NCI-H1694 treated with DMSO at 0.1 percent for 48 hours (cell line): ENCODE data around the gene PATL2.
"Not testable (repeated sequence)": the region's sequence is repeated elsewhere in the genome, so short reads cannot be mapped to it uniquely, and the experiment has no call there.

ENCODE experiments used
- DNase-seq: peaks from one replicate; lab custom pipeline; 2025; lab: John Stamatoyannopoulos, UW

Gene PATL2

DNA sequence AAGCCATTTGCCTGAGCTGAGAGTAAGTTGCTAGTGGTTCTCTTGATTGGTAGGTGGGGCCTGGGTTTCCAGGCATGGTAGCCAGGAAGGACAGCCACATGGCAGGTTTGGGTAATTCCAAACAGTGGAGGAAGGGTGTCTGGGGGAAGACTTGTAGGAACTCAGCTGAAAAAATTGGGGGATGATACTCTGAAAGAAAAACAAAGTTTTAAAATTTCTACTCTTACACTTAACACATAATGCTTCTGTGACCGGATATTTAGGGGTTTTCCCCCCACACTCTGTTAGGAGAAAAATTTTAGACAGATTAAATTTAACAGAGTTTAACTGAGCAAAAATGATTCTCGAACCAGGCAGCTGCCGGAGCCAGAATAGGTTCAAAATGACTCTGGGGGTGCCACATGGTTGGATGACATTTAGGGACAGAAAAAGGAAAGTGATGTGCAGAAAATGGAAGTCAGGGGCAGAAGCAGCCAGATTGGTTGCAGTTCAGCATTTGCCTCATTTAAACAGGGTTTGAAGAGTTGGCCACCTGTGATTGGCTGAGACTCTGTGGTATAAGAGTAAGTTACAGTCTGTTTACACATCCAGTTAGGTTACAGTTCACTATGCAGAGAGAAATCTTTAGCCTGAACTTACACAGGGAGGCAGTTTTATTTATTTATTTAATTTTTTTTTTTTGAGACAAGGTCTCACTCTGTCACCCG is 8.3 kb upstream of the PATL2 start:
- no peak for DNase-seq

DNA sequence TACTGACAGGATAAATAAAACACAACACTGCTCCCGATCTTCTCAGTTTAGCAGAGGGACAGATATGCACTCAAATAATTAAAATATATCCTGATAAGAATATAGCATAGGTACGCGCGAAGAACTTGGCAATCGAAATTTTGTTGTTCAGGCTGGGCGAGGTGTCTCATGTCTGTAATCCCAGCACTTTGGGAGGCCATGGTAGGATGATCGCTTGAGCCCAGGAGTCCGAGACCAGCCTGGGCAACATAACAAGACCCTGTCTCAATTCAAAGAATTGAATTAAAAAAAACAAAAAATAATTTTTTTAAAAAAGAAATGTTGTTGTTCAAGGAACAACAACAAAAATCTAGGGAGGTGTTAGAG is 7.8 kb upstream of the PATL2 start:
- DNase-seq = no peak

DNA sequence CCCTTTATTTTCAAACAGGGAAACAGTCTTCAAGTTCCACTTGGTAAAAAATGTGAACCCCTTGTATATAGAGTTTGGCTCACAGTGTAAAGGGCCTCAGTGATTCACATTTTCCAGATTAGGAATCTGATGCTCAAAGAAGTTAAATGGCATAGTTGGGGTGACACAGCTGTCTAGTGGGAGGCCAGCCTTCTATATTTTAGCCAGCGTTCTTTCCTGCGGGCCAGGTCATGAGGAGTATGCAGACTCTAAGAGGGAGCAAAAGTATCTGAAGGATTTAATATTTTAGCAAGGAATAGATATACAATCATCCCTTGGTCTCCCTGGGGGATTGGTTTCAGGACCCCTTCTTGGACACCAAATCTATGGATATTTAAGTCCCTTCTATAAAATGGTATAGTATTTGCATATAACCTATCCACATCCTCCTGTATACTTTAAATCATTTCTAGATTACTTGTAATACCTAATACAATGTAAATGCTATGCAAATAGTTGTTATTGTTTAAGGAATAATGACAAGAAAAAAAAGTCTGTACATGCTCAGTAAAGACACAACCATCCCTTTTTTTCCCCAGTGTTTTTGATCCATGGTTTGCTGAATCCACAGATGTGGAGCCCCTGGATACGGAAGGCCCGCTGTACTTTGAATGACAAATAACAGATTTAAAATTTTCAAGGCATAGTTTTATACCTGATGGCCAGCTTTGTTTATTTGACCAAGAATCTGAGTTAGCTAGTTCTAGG is 7.2 kb upstream of the PATL2 start:
- DNase-seq = no peak

DNA sequence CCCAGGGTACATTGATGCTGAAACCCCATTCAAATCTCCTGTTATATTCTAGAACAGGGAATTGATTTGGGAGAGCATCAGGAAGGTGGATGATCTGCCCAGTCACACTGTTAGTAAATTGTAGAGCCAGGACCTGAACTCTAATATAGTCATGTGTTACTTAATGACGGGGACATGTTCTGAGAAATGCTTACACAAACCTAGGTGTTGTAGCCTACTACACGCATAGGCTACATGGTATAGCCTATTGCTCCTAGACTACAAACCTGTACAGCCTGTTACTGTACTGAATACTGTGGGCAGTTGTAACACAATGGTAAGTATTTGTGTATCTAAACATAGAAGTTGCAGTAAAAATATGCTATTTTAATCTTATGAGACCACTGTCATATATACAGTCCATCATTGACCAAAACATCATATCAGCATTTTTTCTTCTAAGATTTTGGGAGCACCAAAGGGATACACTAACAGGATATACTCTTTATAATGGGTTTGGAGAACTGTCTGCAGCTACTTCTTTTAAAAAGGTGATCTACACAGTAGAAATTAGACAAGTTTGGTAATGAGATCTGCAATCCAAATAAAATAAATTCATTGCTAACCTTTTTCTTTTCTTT is 6.0 kb upstream of the PATL2 start:
- no peak for DNase-seq

DNA sequence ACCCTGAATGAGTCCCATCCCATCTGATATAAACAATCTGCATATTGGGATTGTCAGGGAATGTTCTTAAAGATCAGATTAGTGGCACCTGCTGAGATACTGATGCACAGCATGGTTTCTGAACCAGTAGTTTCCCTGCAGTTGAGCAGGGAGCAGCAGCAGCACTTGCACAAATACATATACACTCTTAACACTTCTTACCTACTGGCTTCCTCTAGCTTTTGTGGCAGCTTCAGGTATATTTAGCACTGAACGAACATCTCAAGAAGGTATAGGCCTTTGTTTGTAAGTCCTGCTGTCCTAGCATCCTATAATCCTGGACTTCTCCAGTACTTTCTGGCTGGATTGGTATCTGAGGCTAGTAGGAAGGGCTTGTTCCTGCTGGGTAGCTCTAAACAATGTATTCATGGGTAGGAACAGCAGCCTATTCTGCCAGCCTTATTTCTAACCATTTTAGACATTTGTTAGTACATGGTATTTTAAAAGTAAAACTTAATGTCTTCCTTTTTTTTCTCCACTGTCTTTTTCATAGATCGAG is 4.7 kb upstream of the PATL2 start:
- DNase-seq = no peak

DNA sequence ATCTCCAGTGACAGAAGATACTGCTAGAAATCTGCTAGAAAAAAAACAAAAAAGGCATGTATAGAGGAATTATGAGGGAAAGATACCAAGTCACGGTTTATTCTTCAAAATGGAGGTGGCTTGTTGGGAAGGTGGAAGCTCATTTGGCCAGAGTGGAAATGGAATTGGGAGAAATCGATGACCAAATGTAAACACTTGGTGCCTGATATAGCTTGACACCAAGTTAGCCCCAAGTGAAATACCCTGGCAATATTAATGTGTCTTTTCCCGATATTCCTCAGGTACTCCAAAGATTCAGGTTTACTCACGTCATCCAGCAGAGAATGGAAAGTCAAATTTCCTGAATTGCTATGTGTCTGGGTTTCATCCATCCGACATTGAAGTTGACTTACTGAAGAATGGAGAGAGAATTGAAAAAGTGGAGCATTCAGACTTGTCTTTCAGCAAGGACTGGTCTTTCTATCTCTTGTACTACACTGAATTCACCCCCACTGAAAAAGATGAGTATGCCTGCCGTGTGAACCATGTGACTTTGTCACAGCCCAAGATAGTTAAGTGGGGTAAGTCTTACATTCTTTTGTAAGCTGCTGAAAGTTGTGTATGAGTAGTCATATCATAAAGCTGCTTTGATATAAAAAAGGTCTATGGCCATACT is 4.1 kb upstream of the PATL2 start:
- no peak for DNase-seq

DNA sequence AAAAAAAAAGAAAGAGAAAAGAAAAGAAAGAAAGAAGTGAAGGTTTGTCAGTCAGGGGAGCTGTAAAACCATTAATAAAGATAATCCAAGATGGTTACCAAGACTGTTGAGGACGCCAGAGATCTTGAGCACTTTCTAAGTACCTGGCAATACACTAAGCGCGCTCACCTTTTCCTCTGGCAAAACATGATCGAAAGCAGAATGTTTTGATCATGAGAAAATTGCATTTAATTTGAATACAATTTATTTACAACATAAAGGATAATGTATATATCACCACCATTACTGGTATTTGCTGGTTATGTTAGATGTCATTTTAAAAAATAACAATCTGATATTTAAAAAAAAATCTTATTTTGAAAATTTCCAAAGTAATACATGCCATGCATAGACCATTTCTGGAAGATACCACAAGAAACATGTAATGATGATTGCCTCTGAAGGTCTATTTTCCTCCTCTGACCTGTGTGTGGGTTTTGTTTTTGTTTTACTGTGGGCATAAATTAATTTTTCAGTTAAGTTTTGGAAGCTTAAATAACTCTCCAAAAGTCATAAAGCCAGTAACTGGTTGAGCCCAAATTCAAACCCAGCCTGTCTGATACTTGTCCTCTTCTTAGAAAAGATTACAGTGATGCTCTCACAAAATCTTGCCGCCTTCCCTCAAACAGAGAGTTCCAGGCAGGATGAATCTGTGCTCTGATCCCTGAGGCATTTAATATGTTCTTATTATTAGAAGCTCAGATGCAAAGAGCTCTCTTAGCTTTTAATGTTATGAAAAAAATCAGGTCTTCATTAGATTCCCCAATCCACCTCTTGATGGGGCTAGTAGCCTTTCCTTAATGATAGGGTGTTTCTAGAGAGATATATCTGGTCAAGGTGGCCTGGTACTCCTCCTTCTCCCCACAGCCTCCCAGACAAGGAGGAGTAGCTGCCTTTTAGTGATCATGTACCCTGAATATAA is 2.2 kb upstream of the PATL2 start:
- DNase-seq = peak; percentile 42

DNA sequence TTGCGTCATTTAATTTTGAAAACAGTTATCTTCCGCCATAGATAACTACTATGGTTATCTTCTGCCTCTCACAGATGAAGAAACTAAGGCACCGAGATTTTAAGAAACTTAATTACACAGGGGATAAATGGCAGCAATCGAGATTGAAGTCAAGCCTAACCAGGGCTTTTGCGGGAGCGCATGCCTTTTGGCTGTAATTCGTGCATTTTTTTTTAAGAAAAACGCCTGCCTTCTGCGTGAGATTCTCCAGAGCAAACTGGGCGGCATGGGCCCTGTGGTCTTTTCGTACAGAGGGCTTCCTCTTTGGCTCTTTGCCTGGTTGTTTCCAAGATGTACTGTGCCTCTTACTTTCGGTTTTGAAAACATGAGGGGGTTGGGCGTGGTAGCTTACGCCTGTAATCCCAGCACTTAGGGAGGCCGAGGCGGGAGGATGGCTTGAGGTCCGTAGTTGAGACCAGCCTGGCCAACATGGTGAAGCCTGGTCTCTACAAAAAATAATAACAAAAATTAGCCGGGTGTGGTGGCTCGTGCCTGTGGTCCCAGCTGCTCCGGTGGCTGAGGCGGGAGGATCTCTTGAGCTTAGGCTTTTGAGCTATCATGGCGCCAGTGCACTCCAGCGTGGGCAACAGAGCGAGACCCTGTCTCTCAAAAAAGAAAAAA is 1.4 kb upstream of the PATL2 start:
- DNase-seq = peak; percentile 12

DNA sequence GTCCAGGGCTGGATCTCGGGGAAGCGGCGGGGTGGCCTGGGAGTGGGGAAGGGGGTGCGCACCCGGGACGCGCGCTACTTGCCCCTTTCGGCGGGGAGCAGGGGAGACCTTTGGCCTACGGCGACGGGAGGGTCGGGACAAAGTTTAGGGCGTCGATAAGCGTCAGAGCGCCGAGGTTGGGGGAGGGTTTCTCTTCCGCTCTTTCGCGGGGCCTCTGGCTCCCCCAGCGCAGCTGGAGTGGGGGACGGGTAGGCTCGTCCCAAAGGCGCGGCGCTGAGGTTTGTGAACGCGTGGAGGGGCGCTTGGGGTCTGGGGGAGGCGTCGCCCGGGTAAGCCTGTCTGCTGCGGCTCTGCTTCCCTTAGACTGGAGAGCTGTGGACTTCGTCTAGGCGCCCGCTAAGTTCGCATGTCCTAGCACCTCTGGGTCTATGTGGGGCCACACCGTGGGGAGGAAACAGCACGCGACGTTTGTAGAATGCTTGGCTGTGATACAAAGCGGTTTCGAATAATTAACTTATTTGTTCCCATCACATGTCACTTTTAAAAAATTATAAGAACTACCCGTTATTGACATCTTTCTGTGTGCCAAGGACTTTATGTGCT is 721 bp upstream of the PATL2 start:
- DNase-seq = no peak

DNA sequence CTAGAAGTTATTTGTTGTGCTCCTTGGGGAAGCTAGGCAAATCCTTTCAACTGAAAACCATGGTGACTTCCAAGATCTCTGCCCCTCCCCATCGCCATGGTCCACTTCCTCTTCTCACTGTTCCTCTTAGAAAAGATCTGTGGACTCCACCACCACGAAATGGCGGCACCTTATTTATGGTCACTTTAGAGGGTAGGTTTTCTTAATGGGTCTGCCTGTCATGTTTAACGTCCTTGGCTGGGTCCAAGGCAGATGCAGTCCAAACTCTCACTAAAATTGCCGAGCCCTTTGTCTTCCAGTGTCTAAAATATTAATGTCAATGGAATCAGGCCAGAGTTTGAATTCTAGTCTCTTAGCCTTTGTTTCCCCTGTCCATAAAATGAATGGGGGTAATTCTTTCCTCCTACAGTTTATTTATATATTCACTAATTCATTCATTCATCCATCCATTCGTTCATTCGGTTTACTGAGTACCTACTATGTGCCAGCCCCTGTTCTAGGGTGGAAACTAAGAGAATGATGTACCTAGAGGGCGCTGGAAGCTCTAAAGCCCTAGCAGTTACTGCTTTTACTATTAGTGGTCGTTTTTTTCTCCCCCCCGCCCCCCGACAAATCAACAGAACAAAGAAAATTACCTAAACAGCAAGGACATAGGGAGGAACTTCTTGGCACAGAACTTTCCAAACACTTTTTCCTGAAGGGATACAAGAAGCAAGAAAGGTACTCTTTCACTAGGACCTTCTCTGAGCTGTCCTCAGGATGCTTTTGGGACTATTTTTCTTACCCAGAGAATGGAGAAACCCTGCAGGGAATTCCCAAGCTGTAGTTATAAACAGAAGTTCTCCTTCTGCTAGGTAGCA is 657 bp downstream of the PATL2 start:
- DNase-seq = peak; percentile 40

DNA sequence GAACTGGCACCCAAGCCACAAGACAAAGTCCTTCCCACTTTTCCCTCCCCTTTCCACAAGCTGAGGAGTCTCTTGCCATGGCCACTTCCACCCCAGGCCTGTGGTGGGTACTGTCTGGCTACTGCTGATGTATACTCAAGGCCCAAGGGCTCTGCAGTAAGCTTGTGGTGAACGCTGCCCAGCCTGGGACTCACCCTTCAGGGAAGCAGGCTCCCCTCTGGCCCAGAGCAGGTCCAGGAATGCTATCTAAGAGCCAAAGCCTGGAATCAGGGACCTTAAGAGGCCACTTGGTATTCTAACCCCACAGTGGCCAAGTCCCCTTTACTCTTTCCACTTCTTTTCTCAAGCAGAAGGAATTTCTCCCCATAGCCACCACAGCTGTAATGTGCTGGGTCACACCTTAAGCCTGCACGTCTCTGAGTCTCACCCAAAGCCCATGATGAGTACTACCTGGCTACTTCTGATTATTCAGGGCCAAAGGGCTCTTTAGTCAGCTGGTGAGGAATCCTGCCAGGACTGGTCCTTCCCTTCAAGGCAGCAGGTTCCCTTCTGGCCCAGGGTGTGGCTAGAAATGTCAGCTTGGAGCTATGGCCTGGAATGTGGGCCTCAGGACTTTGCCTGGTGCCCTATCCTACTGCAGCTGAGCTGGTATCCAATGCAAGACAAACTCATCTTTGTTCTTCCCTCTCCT is 4.0 kb downstream of the PATL2 start:
- DNase-seq = no peak

DNA sequence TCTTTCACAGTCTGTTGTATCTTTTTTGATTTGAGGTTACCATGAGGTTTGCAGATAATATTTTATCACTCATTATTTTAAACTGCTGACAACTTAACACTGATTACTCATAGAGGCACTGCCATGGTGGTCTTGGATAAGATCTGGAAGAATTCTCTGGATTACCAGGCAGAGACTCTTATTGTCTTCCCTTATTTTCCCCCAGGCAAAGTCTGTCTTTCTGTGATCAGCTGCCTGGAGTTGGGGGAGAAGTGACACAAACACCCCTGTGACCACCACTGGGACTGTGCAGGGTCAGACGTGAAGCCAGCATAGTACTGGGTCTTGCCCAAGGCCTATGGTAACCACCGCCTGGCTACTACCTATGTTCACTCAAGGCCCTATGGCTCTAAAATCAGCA is 4.7 kb downstream of the PATL2 start:
- DNase-seq = no peak

DNA sequence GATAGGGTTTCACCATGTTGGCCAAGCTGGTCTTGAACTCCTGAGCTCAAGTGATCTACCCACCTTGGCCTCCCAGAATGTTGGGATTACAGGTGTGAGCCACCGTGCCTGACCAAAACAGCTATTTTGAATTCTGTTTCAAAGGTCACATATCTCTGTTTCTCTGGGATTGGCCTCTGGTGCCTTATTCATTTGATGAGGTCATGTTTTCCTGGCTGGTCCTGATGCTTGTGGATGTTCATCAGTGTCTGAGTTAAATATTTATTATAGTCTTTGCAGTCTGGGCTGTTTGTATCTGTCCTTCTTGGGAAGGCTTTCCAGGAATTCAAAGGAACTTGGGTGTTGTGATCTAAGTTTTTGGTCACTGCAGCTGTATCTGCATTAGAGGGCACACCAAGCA is 5.1 kb downstream of the PATL2 start:
- DNase-seq = no peak

DNA sequence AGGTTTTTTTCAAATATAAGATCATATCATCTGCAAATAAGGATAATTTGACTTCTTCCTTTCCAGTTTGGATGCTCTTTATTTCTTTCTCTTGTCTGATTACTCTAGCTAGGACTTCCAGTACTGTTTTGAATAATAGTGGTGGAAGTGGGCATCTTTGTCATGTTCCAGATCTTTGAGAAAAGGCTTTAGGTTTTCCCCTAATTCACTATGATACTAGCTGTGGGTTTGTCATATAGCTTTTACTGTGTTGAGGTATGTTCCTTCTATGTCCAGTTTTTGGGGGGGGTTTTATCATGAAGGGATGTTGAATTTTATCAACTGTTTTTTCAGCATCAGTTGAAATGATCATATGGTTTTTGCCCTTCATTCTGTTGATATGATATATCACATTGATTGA is 10.4 kb downstream of the PATL2 start:
- DNase-seq = not testable (repeated sequence)

DNA sequence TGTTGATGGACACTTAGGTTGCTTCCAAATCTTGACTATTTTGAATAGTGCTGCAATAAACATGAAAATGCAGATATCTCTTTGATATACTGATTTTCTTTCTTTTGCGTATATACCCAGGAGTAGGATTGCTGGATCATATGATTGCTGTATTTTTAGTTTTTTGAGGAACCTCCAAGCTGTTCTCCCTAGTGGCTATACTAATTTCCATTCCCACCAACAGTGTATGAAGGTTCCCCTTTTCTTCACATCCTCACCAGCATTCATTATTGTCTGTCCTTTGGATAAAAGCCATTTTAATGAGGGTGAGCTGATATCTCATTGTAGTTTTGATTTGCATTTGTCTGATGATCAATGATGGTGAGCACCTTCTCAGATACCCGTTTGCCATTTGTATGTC is 12.5 kb downstream of the PATL2 start:
- no peak for DNase-seq

DNA sequence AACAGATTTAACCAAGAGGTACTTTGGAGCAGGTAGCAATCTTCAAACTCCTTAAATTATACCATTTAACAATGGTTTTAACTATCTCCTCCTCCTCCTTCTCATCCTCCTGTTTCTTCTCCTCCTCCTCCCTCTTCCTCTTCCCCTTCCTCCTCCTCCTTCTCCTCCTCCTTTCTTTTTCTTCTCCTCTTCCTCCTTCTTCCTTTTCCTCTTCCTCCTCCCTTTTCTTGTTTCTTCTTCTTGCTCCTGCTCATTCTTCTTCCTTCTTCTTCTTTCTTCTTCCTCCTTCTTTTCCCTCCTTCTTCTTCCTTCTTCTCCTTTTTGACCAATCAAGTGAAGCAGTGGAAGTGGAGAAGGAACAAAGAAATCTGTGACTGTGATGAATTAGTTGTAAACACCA is 14.1 kb downstream of the PATL2 start:
- no peak for DNase-seq

DNA sequence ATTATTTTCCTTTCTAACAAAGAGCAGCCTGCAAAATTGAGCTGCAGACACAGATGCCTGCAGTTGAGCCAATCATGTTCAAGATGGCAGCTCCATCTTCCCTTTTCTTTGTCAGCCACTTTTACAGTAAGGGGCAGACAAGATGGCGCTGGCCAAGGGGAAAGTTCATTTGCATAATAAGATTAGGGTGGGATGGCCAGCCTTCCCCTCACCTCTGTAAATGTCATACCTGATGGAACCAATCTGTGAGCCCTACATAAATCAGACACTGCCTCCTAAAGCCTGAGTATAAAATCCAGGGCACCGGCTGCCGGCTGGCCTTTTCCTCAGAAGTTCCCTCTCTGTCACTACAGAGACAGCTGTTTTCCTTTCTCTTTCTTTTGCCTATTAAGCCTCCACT is 15.8 kb downstream of the PATL2 start:
- no peak for DNase-seq

DNA sequence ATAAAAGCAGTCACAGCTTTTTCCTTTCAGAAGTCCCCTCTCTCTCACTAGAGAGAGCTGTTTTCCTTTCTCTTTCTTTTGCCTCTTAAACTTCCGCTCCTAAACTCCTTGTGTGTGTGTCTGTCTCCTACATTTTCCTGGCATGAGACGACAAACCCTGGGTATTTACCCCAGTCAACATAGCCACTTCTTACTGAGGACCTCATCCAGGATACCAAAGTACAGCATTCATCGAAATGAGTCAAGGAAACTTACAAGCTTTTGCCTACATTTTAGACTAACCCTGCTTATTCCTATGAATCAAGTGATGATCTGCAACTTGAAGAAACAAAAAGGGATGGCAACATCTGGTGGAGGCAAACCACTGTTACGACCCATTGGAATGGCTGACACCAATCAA is 16.7 kb downstream of the PATL2 start:
- no peak for DNase-seq

DNA sequence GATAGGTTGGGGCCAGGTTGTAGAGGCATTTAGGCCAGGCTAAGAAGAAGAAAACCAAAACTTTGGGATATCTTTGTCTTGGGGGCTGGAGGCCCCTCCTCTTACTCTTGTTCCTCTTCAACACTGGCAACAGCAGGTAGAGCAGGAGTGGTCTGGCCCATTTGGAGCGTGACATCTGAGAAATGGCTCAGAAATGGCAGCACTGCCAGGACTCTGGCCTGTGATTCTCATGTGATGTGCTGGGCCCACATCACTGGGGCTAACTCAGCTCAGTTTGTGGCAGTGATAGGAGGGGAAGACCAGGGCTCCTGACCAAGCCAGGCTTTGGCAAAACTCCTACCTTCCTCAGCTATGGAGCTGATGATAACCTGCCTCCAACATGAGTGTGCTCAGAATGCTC is 18.5 kb downstream of the PATL2 start:
- no peak for DNase-seq
